SK-N-SH (cell line): ENCODE data around the gene SERPINA3. TPM values are rescaled to one million over a fixed set of nuclear protein-coding genes. Genes with fewer than 3 reads are reported as not detected.
"Not testable (repeated sequence)": the region's sequence is repeated elsewhere in the genome, so short reads cannot be mapped to it uniquely, and the experiment has no call there.

ENCODE experiments used
- CTCF ChIA-PET: fragments of 300-600, 350-600 bp; formaldehyde crosslinking; extraction: SDS; loops from one replicate; lab custom pipeline; 2021; lab: Yijun Ruan, JAX
- POLR2A ChIA-PET: fragments of 350-600 bp; sonication (Branson Sonifier 250); formaldehyde crosslinking; extraction: SDS; loops from one replicate; lab custom pipeline; 2020; ENCODE audit warnings: antibody characterized with exemption, inconsistent platforms; lab: Yijun Ruan, JAX
- DNase-seq: peaks from one replicate; pipeline ENCODE4 v3.0.0; 2012
- H2AFZ ChIP-seq: fragments of 200-600 bp; sonication (generic); 2 replicates; pipeline ENCODE4 v1.8.1; 2016; ENCODE audit warnings: antibody characterized with exemption, mild to moderate bottlenecking, low read depth
- H3F3A ChIP-seq: fragments of 200-600 bp; sonication (generic); replicated peaks from 2 replicates; pipeline ENCODE3; 2016; ENCODE audit warnings: antibody characterized with exemption, mild to moderate bottlenecking; ENCODE audit not compliant: insufficient read depth
- H3K27ac ChIP-seq, 2 experiments: fragments of 200-500 bp in 1 of 2; fragments of 200-600 bp in 1 of 2; sonication (Bioruptor generic) in 1 of 2; sonication (generic), shearing (Covaris generic) in 1 of 2; 2 replicates each; pipeline versions ENCODE4 v1.5.1 to v1.6.1; 2014 to 2016; ENCODE audit warnings: low read depth in 2 of 2, inconsistent platforms in 1 of 2, low read length in 1 of 2, mild to moderate bottlenecking in 1 of 2, mixed read lengths in 1 of 2
- H3K27me3 ChIP-seq: fragments of 200-600 bp; sonication (generic), shearing (Covaris generic); 2 replicates; pipeline ENCODE4 v1.6.1; 2016; ENCODE audit warnings: mixed run types; ENCODE audit not compliant: insufficient read depth
- H3K36me3 ChIP-seq, 2 experiments: fragments of 200-500 bp in 1 of 2; fragments of 200-600 bp in 1 of 2; sonication (Bioruptor generic) in 1 of 2; sonication (generic) in 1 of 2; replicated peaks in 1 of 2; 2 replicates each; pipeline versions ENCODE3 to v1.5.1; 2014 to 2016; ENCODE audit warnings: low read length in 1 of 2, mild to moderate bottlenecking in 1 of 2; ENCODE audit not compliant: insufficient read depth in 2 of 2, control insufficient read depth in 1 of 2
- H3K4me1 ChIP-seq, 2 experiments: fragments of 200-500 bp in 1 of 2; fragments of 200-600 bp in 1 of 2; sonication (Bioruptor generic) in 1 of 2; sonication (generic), shearing (Covaris generic) in 1 of 2; 2 replicates each; pipeline versions ENCODE4 v1.5.1 to v1.6.1; 2014 to 2016; ENCODE audit warnings: low read depth in 1 of 2, low read length in 1 of 2, mixed run types in 1 of 2; ENCODE audit not compliant: insufficient read depth in 2 of 2, control insufficient read depth in 1 of 2
- H3K4me2 ChIP-seq: fragments of 200-600 bp; sonication (generic), shearing (Covaris generic); 2 replicates; pipeline ENCODE4 v1.6.1; 2017; ENCODE audit warnings: mixed run types
- H3K4me3 ChIP-seq, 2 experiments: fragments of 200-500 bp in 1 of 2; fragments of 200-600 bp in 1 of 2; sonication (Bioruptor generic) in 1 of 2; sonication (generic), shearing (Covaris generic) in 1 of 2; 2 replicates each; pipeline versions ENCODE4 v1.5.1 to v1.8.1; 2014 to 2016; ENCODE audit warnings: low read depth in 2 of 2, inconsistent platforms in 1 of 2, low read length in 1 of 2, mild to moderate bottlenecking in 1 of 2, mixed read lengths in 1 of 2, moderate library complexity in 1 of 2
- H3K79me2 ChIP-seq: fragments of 200-600 bp; sonication (generic); 2 replicates; pipeline ENCODE4 v1.8.1; 2017; ENCODE audit warnings: mild to moderate bottlenecking; ENCODE audit not compliant: insufficient read depth
- H3K9ac ChIP-seq: fragments of 200-600 bp; sonication (generic); 2 replicates; pipeline ENCODE4 v1.6.1; 2017; ENCODE audit warnings: mixed run types
- H3K9me2 ChIP-seq: fragments of 200-600 bp; sonication (generic); 2 replicates; pipeline ENCODE4 v1.6.1; 2017; ENCODE audit warnings: mixed run types
- H3K9me3 ChIP-seq: fragments of 200-600 bp; sonication (generic); 2 replicates; pipeline ENCODE4 v1.6.1; 2017; ENCODE audit warnings: mixed run types, mild to moderate bottlenecking, moderate library complexity
- H4K20me1 ChIP-seq: fragments of 200-600 bp; sonication (generic); 2 replicates; pipeline ENCODE4 v1.6.1; 2017; ENCODE audit warnings: mild to moderate bottlenecking, mixed run types; ENCODE audit not compliant: insufficient read depth
- CHD2 ChIP-seq: fragments of 150-350 bp; IDR thresholded peaks from 2 replicates; pipeline ENCODE4 v1.6.1; 2018; ENCODE audit warnings: low read length; ENCODE audit not compliant: partially characterized antibody
- CTCF ChIP-seq: fragments of 200-600 bp; sonication (generic); IDR thresholded peaks from 2 replicates; pipeline ENCODE4 v1.6.1; 2017; ENCODE audit warnings: antibody characterized with exemption, mild to moderate bottlenecking, moderate library complexity
- EZH2phosphoT487 ChIP-seq: fragments of 200-600 bp; sonication (generic); IDR thresholded peaks from 2 replicates; pipeline ENCODE4 v1.6.1; 2017; ENCODE audit warnings: low read depth, mixed run types, mild to moderate bottlenecking, antibody characterized with exemption, moderate library complexity, borderline replicate concordance
- FOSL2 ChIP-seq: IDR thresholded peaks from 2 replicates; pipeline ENCODE4 v1.4.0; 2012; ENCODE audit warnings: low read depth, mild to moderate bottlenecking, moderate library complexity, borderline replicate concordance
- FOXM1 ChIP-seq: IDR thresholded peaks from 2 replicates; pipeline ENCODE4 v1.4.0; 2012; ENCODE audit warnings: low read depth, mild to moderate bottlenecking
- GABPA ChIP-seq: IDR thresholded peaks from 2 replicates; pipeline ENCODE4 v1.4.0; 2012; ENCODE audit warnings: low read depth, mild to moderate bottlenecking
- JUND ChIP-seq: IDR thresholded peaks from 2 replicates; pipeline ENCODE4 v1.4.0; 2012
- RAD21 ChIP-seq: IDR thresholded peaks from 2 replicates; pipeline ENCODE4 v1.6.1; 2012; ENCODE audit warnings: mild to moderate bottlenecking, low read length
- RFX5 ChIP-seq: IDR thresholded peaks from 2 replicates; pipeline ENCODE4 v1.6.1; 2012; ENCODE audit warnings: mild to moderate bottlenecking, improper control_type of control experiment, low read length
- SMC3 ChIP-seq: IDR thresholded peaks from 2 replicates; pipeline ENCODE4 v1.6.1; 2012; ENCODE audit warnings: low read depth, low read length, improper control_type of control experiment
- ZBTB33 ChIP-seq: IDR thresholded peaks from 2 replicates; pipeline ENCODE4 v1.4.0; 2012; ENCODE audit warnings: low read depth, borderline replicate concordance
- WGBS: methylation state at CpG from one replicate; pipeline ENCODE4 v1.1.6; 2017; ENCODE audit warnings: low lambda C conversion rate; 5-methylcytosine and 5-hydroxymethylcytosine counted together
- polyA plus RNA-seq, 3 experiments: library from polyadenylated mRNA; depleted of rRNA; stranded (reverse); fragments of >200 nt; gene quantifications; 2 replicates each; pipeline ENCODE4 v1.2.3, GENCODE V29; 2012
- TF ChIP-seq, protein P1 (sequence below): IDR thresholded peaks from 2 replicates; pipeline ENCODE4 v1.4.0; 2012; ENCODE audit warnings: low read depth, borderline replicate concordance
- TF ChIP-seq, protein P2 (sequence below): fragments of 150-350 bp; IDR thresholded peaks from 2 replicates; pipeline ENCODE4 v1.6.1; 2017; ENCODE audit warnings: antibody characterized with exemption, low read length, low read depth, borderline replicate concordance
- TF ChIP-seq, protein P3 (sequence below): IDR thresholded peaks from 2 replicates; pipeline ENCODE4 v1.4.0; 2012; ENCODE audit warnings: low read depth

The SERPINA3 gene
- polyA plus RNA-seq, 1 of the 3 experiments (the other 2 are of a cell fraction) = 0.25 TPM

DNA sequence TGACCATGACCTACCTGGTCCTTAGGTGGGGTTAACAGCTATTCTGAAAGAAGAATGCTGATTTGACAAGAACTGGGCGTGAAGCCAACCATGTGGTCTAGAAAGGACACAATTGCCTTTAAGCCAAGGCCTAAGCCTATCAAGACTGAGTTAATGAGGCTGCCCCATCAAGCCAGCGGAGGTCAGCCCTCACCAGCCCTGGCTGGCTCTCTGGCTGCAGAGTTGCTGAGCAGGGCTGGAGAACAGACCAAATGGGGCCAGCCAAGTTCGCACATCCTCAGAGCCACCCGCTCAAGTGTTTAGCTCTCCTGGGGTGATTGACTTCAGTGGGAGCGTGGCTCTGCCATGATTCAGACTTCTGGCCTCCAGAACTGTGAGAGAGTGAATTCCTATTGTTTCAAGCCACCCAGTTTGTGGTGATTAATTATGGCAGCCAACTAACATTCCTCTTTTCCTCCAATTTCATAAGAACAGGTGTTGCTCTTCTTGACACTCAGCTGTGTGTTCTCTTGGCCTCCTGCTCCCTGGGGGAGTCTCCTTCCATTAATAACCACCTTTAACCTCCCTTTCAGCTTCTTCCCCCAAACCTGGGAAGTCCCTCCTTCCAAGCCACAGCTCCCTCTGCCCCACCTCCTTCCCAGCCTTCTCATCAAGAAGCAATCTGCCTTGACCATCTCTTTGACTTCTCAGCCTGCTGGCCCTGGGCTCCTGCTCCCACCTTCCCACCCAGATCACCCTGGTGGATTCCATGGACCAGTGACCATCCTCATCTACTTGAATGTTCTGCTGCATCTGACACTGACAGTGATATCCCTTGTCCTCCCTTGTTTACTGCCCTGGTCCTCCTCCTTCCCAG lies 36.2 kb upstream of the SERPINA3 start (continued):
- TF ChIP-seq ZBTB33 (no peak), EZH2phosphoT487 (no peak), RFX5 (no peak), FOSL2 (no peak), JUND (no peak)
- TF ChIP-seq, protein P1, sequence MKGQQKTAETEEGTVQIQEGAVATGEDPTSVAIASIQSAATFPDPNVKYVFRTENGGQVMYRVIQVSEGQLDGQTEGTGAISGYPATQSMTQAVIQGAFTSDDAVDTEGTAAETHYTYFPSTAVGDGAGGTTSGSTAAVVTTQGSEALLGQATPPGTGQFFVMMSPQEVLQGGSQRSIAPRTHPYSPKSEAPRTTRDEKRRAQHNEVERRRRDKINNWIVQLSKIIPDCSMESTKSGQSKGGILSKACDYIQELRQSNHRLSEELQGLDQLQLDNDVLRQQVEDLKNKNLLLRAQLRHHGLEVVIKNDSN = no peak

GRCh38 chr14:94577472-94577871 lies 34.7 kb upstream of the SERPINA3 start:
- H3K4me1 ChIP-seq = peaks cover 0 to 13% of the 10 kb centered on the region in 2 experiments; a peak in 1 of 4 replicates
- POLR2A ChIA-PET, H3K27me3 ChIP-seq, H3K9me2 ChIP-seq, DNase-seq, H3F3A ChIP-seq, H3K4me3 ChIP-seq, H3K9me3 ChIP-seq, H3K4me2 ChIP-seq, H3K36me3 ChIP-seq, H2AFZ ChIP-seq, H3K9ac ChIP-seq, H4K20me1 ChIP-seq, H3K27ac ChIP-seq, H3K79me2 ChIP-seq: not testable (repeated sequence)
- CTCF ChIA-PET = interaction anchor here (0.6 kb wide), 1 partner anchor 1319 kb away, joined by 3 read pairs; no protein-coding TSS in a partner anchor

- H2AFZ ChIP-seq = no peak overlapping the region
- no peak overlapping the region for H3K4me3 ChIP-seq
- no peaks in the 10 kb centered on the region for H3K36me3 ChIP-seq
- WGBS = 20% methylated on average over 6 of the region's 6 CpGs
- no peak for DNase-seq
- no peak overlapping the region for H3K4me2 ChIP-seq
- H3K9ac ChIP-seq = no peak overlapping the region
- H4K20me1 ChIP-seq = no peaks in the 10 kb centered on the region
- CTCF ChIA-PET = no interaction called here
- no peak overlapping the region for H3K27ac ChIP-seq
- POLR2A ChIA-PET = no interaction called here
- H3K79me2 ChIP-seq = no peaks in the 10 kb centered on the region
- H3K27me3 ChIP-seq = no peaks in the 10 kb centered on the region
- H3F3A ChIP-seq = no peaks in the 10 kb centered on the region
- H3K4me1 ChIP-seq = peaks cover 0 to 13% of the 10 kb centered on the region in 2 experiments; a peak in 1 of 4 replicates
- H3K9me3 ChIP-seq = no peaks in the 10 kb centered on the region
- no peaks in the 10 kb centered on the region for H3K9me2 ChIP-seq
- TF ChIP-seq, protein P2, sequence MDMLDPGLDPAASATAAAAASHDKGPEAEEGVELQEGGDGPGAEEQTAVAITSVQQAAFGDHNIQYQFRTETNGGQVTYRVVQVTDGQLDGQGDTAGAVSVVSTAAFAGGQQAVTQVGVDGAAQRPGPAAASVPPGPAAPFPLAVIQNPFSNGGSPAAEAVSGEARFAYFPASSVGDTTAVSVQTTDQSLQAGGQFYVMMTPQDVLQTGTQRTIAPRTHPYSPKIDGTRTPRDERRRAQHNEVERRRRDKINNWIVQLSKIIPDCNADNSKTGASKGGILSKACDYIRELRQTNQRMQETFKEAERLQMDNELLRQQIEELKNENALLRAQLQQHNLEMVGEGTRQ = no peak
- TF ChIP-seq SMC3 (no peak), CHD2 (no peak), FOXM1 (no peak), GABPA (no peak), FOSL2 (no peak), CTCF (no peak), ZBTB33 (no peak), RAD21 (no peak)
- TF ChIP-seq, protein P3, sequence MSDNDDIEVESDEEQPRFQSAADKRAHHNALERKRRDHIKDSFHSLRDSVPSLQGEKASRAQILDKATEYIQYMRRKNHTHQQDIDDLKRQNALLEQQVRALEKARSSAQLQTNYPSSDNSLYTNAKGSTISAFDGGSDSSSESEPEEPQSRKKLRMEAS = no peak
- TF ChIP-seq, protein P1 = no peak
Observed at GRCh38 chr14:94578712-94579111, 33.5 kb upstream of the SERPINA3 start.
